Smooth muscle cell of the coronary artery (primary cell): ENCODE measurements around the gene ZNF514. TPM values are rescaled to one million over a fixed set of nuclear protein-coding genes. Genes with fewer than 3 reads are reported as not detected.

Source experiments
- total RNA-seq: library from RNA; depleted of rRNA; stranded (reverse); fragments of >200 nt; gene quantifications from 2 replicates; pipeline ENCODE4 v1.2.3, GENCODE V29; 2014; ENCODE audit warnings: low replicate concordance

The ZNF514 gene
- 7.9 and 9.1 TPM in 2 replicates for total RNA-seq

DNA sequence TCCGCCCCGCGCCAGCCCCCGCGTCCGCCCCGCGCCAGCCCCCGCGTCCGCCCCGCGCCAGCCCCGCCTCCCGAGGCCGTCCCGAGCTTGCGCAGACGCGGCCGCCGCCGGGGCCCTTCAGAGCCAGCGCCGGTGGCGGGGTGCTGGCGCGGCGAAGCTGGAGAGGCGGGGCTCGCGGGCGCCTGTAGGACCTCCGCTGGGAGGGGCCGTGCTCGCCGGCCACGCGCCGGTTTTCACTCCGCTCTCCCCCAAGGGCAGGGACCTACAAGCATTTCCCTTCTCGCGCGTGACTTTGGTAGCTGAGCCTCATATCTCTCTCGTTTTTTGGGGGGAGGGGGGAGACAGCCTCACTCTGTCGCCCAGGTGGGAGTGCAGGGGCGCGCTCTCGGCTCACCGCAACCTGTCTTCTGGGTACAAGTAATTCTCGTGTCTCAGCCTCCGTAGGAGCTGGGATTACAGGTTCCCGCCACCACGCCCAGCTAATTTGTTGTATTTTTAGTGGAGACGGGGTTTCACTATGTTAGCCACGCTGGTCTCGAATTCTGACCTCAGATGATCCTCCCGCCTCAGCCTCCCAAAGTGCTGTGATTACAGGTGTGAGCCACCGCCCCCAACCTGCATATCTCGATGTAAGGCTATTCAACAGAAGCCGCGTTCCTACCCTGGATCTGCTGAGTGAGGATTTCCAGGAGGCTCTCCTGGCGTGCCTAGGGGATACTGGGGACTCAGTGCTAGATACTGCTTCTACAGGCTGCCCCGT, at the start of gene ZNF514:
Gene ZNF514, minus strand, starts transcription at position 159 of the 760 bp plus-strand sequence. CDS start 6,595 bp downstream, outside the sequence.

DNA sequence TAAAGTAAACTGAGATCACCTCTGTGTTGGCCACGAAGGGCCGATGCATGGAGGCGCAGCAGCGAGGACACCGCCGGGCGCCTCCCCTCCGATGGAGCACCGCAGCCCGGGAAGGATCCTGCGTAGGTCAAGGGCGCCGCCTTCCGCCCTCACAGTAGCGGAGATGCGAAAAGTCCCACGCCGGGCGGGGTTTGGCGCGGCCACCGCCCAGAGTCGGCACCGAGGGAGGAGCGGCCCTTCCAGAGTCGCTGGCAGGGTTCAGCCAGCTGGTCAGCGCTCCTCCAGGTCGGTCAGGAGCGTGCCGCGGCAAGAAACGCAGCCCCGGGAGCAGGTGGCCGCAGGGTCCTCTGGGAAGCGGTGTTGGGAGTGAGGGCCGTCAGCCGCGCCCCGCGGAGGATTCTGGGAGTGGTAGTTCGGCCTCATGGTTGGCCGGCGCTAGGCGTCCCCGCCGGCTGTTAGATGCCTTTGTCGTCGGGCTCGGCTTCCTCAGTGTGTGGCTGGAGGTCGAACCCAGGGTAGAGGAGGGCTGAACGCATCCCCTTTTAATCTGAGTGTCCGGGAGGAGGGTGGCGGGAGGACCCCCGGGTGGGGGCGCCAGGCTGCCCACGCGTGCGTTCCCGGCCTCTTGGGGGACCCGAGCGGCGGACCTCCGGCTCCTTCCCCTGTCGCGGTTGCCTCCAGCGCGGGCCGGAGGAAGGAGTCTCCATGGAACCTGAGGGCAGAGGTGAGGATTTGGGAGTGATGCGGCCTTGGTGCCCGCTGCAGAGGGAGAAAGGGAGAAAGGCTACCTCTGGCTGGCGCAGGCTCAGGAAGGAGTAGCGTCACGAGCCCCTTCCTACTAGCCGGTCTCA, 47.7 kb upstream of the ZNF514 start, which contains the start of gene ZNF892:
Gene ZNF892, plus strand, starts transcription at position 411 of the 851 bp plus-strand sequence. Its CDS starts 295 bp downstream, at position 706.

DNA sequence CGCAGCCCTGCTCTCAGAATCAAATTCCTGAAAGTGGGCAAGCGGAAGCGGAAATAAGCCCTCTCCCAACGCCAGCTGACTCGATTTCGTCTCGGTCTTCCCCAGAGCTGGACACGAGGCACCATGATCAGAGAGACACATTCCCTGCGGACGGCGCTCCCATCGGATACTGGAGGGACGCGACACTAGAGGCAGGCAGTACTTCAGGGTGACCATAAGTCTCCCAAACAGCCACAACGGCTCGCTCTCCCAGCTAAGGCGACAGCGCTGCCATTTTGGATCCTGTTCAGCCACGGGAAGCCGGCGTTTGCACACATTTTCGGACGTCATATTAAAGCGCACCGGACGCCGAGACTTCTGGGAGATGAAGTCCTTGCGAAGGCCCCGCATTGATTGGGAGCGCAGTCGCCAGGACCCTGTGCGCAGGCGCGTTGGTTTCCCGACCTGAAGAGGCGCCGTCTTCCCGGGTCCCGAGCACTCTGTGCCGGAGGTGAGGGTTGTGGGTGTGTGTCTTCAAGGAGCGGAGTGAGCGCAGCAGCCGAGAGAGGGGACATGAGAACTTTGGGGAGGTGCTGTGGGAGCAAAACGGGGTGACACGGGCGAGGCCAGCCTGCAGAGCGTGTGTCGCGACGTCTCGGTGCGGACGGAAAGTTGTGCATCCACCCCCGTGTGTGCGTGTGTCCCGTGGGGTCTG, 5.9 kb upstream of the ZNF514 start, which contains the start of gene ZNF2:
Gene ZNF2, plus strand, starts transcription at position 439 of the 694 bp plus-strand sequence. CDS start 10,418 bp downstream, outside the sequence.

DNA sequence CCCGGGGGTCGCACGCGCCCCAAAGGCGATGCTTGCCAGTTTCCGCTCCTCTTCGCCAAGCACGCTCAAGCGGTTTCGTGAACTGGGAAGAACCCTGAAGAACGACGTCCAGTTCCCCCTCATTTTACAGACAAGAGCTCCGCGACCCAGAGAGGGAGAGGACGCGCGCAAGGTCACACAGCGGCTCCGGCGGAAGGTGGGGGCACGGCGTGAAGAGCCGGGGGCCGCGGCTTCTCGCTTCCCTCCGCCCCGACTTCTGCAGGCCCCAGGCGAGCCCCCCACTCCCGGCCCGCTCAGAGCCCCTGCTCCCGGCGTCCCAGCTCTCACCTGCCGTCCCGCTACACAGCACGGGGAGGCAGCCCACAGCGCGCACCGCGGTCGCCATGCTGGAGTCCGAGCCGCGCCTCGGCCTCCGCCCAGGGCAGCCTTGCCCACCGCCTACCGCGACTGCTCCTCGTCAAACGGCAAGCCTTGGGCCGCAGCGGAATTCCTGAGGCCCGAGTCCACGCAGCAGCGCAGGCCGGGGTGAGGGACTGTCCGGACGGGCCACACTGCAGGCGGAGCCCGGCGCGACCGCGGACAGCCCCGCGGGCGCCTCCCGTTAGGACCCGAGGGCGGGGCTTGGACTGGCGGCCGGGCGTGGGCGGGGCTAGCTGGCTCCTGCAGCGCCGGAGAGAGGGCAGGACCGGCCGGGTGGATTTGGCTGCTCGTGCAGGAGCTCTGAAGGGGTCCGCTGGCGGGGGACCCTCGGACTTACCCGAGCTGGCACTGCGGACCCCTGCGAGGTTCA, 38.0 kb downstream of the ZNF514 start, which contains the start of gene MRPS5:
Gene MRPS5, minus strand, starts transcription at position 402 of the 790 bp plus-strand sequence. Its CDS starts 17 bp downstream, at position 385.

Other genes with a start within 250 kb of the ZNF514 start
- gene MAL, start 134.1 kb downstream of the ZNF514 start, total RNA-seq = not detected in 2 replicates
- gene MRPS5, start 38.0 kb downstream of the ZNF514 start, total RNA-seq = 46.9 and 88.3 TPM in 2 replicates
- 7.6 and 7.9 TPM in 2 replicates for gene ZNF2, start 6.0 kb upstream of the ZNF514 start, total RNA-seq
- gene ZNF892, start 47.7 kb upstream of the ZNF514 start, total RNA-seq = 2.3 and 4.7 TPM in 2 replicates
- gene PROM2, start 114.6 kb upstream of the ZNF514 start, total RNA-seq = 0.15 and 1.4 TPM in 2 replicates
- 0.53 and 2.9 TPM in 2 replicates for gene KCNIP3, start 137.5 kb upstream of the ZNF514 start, total RNA-seq
- gene FAHD2A, start 242.9 kb upstream of the ZNF514 start, total RNA-seq = 22.7 and 31.6 TPM in 2 replicates